ENCODE results near the gene PLCL2.

Gene PLCL2

DNA sequence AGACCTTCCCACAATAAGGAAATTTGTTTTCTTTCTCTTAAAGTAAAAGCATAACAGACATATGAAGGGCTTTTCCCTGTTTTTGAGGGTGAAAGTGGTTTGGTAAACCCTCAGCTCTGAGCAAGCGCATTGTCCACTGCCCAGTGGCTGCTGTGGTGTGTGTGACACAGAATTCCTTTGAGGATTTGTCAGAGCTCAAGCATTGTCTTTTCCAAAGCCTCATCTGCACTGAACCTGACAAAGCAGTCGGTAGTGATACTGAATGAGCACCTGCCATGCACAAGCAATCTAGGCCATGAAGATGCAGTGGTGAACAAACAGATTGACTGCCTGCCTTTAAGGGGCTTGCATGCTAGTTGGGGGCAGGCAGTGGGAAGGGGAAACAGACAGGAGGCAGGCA lies 128.3 kb downstream of the PLCL2 start:
- peaks cover 6% of the 10 kb centered on the region; the same call in 1 of the 2 replicates for H3K36me3 ChIP-seq (ENCODE audit: insufficient read depth, low read length)
- no peaks in the 10 kb centered on the region for H3K4me1 ChIP-seq (ENCODE audit: control insufficient read depth, insufficient read depth, low read length, unreplicated experiment)
- H2AFZ ChIP-seq (ENCODE audit: low read length, unreplicated experiment) = no peak overlapping the region
- no peaks in the 10 kb centered on the region for H3K27me3 ChIP-seq (ENCODE audit: insufficient read depth, low read length)
- H3K4me3 ChIP-seq (ENCODE audit: low read depth, low read length) = no peak overlapping the region
- H3K79me2 ChIP-seq (ENCODE audit: control insufficient read depth, insufficient read depth, low read length, unreplicated experiment) = no peaks in the 10 kb centered on the region
- H3K27ac ChIP-seq (ENCODE audit: low read depth, low read length) = no peak overlapping the region

DNA sequence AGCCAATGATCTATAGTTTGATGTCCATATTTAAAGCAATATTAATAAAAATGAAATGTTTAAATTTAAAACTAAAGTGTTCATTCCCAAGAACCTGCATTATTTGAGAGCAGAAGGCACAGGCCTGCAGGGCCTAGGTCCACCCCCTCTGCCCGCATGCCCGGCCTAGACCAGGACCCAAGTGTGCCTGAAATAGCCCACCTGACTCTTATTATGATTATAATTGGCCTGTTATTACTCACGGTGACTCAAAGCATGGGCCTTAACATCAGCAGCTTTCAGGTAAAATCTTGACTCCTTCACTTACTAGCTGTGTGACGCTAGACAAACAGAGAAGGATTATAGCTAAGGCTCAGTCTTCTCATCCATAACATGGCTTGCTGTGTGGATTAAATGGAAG lies 128.8 kb downstream of the PLCL2 start:
- H2AFZ ChIP-seq (ENCODE audit: low read length, unreplicated experiment) = no peak overlapping the region
- H3K4me3 ChIP-seq (ENCODE audit: low read depth, low read length) = no peak overlapping the region
- H3K27ac ChIP-seq (ENCODE audit: low read depth, low read length) = no peak overlapping the region
- H3K36me3 ChIP-seq (ENCODE audit: insufficient read depth, low read length) = peaks cover 6% of the 10 kb centered on the region; the same call in 1 of the 2 replicates
- no peaks in the 10 kb centered on the region for H3K4me1 ChIP-seq (ENCODE audit: control insufficient read depth, insufficient read depth, low read length, unreplicated experiment)
- H3K27me3 ChIP-seq (ENCODE audit: insufficient read depth, low read length) = no peaks in the 10 kb centered on the region
- H3K79me2 ChIP-seq (ENCODE audit: control insufficient read depth, insufficient read depth, low read length, unreplicated experiment) = no peaks in the 10 kb centered on the region

DNA sequence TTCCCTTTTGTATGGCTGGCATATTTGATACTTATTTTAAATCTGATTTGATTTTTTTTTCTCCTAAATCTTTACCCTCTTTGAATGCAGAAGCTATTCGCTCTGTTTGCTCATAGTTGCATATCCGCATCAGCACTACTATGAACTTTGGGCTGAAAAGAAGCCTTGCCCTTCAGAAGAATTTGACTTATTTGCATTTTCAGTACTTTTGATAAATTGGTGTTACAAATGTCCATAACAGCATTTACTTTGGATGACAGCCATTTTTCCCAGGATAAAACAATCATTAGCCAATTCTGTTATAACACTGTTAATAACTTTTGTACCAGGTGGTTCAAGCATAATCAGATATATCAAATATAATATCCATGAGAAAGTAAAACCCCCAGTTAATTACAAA lies 129.5 kb downstream of the PLCL2 start:
- no peaks in the 10 kb centered on the region for H3K4me1 ChIP-seq (ENCODE audit: control insufficient read depth, insufficient read depth, low read length, unreplicated experiment)
- H3K36me3 ChIP-seq (ENCODE audit: insufficient read depth, low read length) = peaks cover 6% of the 10 kb centered on the region; the same call in 1 of the 2 replicates
- no peak overlapping the region for H3K27ac ChIP-seq (ENCODE audit: low read depth, low read length)
- H3K79me2 ChIP-seq (ENCODE audit: control insufficient read depth, insufficient read depth, low read length, unreplicated experiment) = no peaks in the 10 kb centered on the region
- H3K27me3 ChIP-seq (ENCODE audit: insufficient read depth, low read length) = no peaks in the 10 kb centered on the region
- no peak overlapping the region for H2AFZ ChIP-seq (ENCODE audit: low read length, unreplicated experiment)
- no peak overlapping the region for H3K4me3 ChIP-seq (ENCODE audit: low read depth, low read length)

DNA sequence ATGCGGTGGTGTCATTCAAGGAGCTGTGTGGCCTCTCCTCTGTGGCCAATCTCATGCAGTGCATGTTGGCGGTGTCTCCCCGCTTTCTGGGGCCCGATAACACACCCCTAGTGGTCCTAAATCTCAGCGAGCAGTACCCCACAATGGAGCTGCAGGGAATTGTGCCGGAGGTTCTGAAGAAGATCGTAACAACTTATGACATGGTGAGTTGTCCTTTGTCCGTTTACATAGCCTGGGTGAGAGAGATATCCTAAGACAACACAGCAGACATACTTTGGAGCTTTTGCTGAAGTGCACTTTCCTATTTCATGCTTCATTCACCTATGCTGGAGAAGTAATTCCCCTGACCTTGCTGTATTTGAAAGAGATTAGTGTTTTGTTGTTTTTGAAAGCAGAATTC lies 130.0 kb downstream of the PLCL2 start:
- H3K4me1 ChIP-seq (ENCODE audit: control insufficient read depth, insufficient read depth, low read length, unreplicated experiment) = no peaks in the 10 kb centered on the region
- H3K79me2 ChIP-seq (ENCODE audit: control insufficient read depth, insufficient read depth, low read length, unreplicated experiment) = no peaks in the 10 kb centered on the region
- H3K27ac ChIP-seq (ENCODE audit: low read depth, low read length) = no peak overlapping the region
- peaks cover 6% of the 10 kb centered on the region; the same call in 1 of the 2 replicates for H3K36me3 ChIP-seq (ENCODE audit: insufficient read depth, low read length)
- H3K4me3 ChIP-seq (ENCODE audit: low read depth, low read length) = no peak overlapping the region
- H3K27me3 ChIP-seq (ENCODE audit: insufficient read depth, low read length) = no peaks in the 10 kb centered on the region
- H2AFZ ChIP-seq (ENCODE audit: low read length, unreplicated experiment) = no peak overlapping the region

DNA sequence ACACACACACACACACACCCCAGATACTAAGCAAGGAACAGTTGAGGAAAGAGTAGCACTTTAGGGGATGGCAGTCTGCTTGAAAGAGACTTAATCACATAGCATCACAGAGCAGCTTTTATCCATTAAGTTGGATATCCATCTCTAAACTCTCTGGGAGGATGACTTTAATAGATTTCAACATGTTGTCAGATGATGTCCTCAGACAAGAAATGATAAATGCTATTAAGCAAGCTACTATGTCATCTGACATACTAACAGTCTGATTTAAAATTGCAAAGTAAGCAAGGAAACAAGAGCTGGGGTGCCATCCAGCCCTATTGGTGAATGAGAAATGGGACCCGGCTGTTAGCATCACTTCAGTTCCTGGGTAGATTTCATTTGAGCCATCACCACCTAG lies 136.9 kb downstream of the PLCL2 start:
- Histone ChIP-seq H3K27ac (ENCODE audit: low read depth, low read length) (no peak overlapping the region), H3K27me3 (ENCODE audit: insufficient read depth, low read length) (no peaks in the 10 kb centered on the region), H3K36me3 (ENCODE audit: insufficient read depth, low read length) (no peaks in the 10 kb centered on the region)

DNA sequence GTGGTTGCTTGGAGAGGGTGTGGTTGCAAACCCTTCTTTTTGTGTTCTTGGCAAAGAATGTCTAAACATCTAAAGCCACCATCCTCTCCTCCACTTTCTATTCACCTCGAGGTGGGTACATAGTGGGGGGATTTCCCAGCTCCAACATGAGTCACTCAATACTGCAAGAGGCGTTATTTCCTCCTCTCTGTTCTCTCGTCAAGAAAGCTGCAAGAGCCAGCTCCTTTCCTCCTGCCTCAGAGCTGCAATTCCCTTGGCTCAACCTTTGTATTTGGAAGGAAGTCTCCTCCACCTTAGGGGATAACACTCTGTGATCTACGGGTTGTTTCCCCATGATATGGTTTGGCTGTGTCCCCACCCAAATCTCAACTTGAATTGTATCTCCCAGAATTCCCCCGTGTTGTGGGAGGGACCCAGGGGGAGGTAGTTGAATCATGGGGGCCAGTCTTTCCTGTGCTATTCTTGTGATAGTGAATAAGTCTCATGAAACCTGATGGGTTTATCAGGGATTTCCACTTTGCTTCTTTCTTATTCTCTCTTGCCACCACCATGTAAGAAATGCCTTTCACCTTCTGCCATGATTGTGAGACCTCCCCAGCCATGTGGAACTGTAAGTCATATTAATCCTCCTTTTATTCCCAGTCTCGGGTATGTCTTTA lies 138.4 kb downstream of the PLCL2 start:
- Histone ChIP-seq H3K79me2 (ENCODE audit: control insufficient read depth, insufficient read depth, low read length, unreplicated experiment) (no peaks in the 10 kb centered on the region), H3K27ac (ENCODE audit: low read depth, low read length) (no peak overlapping the region), H3K27me3 (ENCODE audit: insufficient read depth, low read length) (no peaks in the 10 kb centered on the region), H2AFZ (ENCODE audit: low read length, unreplicated experiment) (no peak overlapping the region), H3K4me3 (ENCODE audit: low read depth, low read length) (no peak overlapping the region), H3K36me3 (ENCODE audit: insufficient read depth, low read length) (no peaks in the 10 kb centered on the region), H3K4me1 (ENCODE audit: control insufficient read depth, insufficient read depth, low read length, unreplicated experiment) (peaks cover 6% of the 10 kb centered on the region)

More for the DNA sequence above, 136.9 kb downstream of the PLCL2 start:
- H3K4me3 ChIP-seq (ENCODE audit: low read depth, low read length) = no peak overlapping the region
- peaks cover 6% of the 10 kb centered on the region for H3K4me1 ChIP-seq (ENCODE audit: control insufficient read depth, insufficient read depth, low read length, unreplicated experiment)
- no peak overlapping the region for H2AFZ ChIP-seq (ENCODE audit: low read length, unreplicated experiment)
- H3K79me2 ChIP-seq (ENCODE audit: control insufficient read depth, insufficient read depth, low read length, unreplicated experiment) = no peaks in the 10 kb centered on the region

DNA sequence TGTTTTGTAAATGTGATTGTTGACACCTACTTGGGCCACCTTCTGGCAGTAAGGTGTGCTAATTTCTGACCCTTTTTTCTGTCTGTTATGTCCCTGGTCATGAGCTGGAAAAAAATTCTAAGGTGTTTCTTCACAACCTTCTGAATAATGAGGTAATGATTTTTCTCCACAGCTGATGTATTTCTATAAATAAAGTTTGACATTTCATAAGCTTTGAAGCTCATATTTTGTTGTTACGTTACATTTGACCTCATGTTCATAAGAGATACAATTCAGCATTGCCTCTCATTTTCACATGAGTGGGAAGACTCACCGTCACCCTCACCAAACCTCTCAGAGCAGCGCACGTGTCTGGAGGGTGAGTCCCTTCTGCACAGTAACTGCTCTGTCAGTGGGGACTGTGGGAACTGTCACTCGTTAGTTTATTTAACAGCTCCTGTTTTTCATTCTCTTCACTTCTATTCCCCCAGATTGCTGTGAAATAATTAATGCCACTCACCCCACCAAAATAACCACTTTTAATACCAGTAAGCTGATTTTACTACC lies 140.9 kb downstream of the PLCL2 start:
- Histone ChIP-seq H3K27me3 (ENCODE audit: insufficient read depth, low read length) (no peaks in the 10 kb centered on the region), H3K4me3 (ENCODE audit: low read depth, low read length) (no peak overlapping the region), H3K27ac (ENCODE audit: low read depth, low read length) (no peak overlapping the region), H3K79me2 (ENCODE audit: control insufficient read depth, insufficient read depth, low read length, unreplicated experiment) (no peaks in the 10 kb centered on the region), H3K36me3 (ENCODE audit: insufficient read depth, low read length) (no peaks in the 10 kb centered on the region), H2AFZ (ENCODE audit: low read length, unreplicated experiment) (no peak overlapping the region), H3K4me1 (ENCODE audit: control insufficient read depth, insufficient read depth, low read length, unreplicated experiment) (peaks cover 6% of the 10 kb centered on the region)

DNA sequence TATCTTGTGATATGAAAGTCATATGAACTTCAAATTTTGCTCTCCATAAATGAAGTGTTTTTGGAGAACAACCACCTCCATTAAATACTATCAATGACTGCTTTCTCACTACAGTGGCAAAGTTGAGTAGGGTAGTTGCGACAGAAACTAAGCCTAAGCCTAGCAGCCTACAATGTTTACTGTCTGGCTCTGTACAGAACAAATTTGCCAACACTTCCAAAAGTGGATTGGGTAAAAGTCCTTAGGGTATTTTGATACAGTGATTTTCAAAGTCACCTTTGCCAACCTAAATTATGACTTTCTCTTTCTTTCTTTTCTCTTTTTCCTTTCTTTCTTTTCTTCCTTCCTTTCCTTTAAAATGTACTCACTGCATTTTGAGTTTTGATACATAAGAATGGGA lies 142.6 kb downstream of the PLCL2 start:
- H2AFZ ChIP-seq (ENCODE audit: low read length, unreplicated experiment) = no peak overlapping the region
- H3K27ac ChIP-seq (ENCODE audit: low read depth, low read length) = no peak overlapping the region
- H3K36me3 ChIP-seq (ENCODE audit: insufficient read depth, low read length) = no peaks in the 10 kb centered on the region
- H3K79me2 ChIP-seq (ENCODE audit: control insufficient read depth, insufficient read depth, low read length, unreplicated experiment) = no peaks in the 10 kb centered on the region
- peaks cover 6% of the 10 kb centered on the region for H3K4me1 ChIP-seq (ENCODE audit: control insufficient read depth, insufficient read depth, low read length, unreplicated experiment)
- H3K4me3 ChIP-seq (ENCODE audit: low read depth, low read length) = no peak overlapping the region
- no peaks in the 10 kb centered on the region for H3K27me3 ChIP-seq (ENCODE audit: insufficient read depth, low read length)

DNA sequence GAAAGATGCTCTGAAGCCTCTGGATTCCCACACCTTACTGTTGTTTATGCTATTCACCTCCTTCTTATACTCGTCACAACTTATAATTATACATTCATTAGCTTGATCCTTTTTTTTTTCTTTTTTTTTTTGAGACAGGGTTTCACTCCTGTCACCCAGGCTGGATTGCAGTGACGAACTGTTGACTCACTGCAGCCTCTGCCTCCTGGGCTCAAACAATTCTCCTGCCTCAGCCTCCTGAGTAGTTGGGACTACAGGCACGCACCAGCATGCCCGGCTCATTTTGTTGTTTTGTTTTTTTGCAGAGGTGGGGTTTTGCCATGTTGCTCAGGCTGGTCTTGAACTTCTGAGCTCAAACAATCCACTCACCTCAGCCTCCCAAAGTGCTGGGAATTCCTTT lies 143.6 kb downstream of the PLCL2 start:
- Histone ChIP-seq H3K4me3 (ENCODE audit: low read depth, low read length) (no peak overlapping the region), H3K36me3 (ENCODE audit: insufficient read depth, low read length) (no peaks in the 10 kb centered on the region), H3K4me1 (ENCODE audit: control insufficient read depth, insufficient read depth, low read length, unreplicated experiment) (peaks cover 7% of the 10 kb centered on the region), H2AFZ (ENCODE audit: low read length, unreplicated experiment) (no peak overlapping the region), H3K27ac (ENCODE audit: low read depth, low read length) (no peak overlapping the region), H3K79me2 (ENCODE audit: control insufficient read depth, insufficient read depth, low read length, unreplicated experiment) (no peaks in the 10 kb centered on the region), H3K27me3 (ENCODE audit: insufficient read depth, low read length) (no peaks in the 10 kb centered on the region)

DNA sequence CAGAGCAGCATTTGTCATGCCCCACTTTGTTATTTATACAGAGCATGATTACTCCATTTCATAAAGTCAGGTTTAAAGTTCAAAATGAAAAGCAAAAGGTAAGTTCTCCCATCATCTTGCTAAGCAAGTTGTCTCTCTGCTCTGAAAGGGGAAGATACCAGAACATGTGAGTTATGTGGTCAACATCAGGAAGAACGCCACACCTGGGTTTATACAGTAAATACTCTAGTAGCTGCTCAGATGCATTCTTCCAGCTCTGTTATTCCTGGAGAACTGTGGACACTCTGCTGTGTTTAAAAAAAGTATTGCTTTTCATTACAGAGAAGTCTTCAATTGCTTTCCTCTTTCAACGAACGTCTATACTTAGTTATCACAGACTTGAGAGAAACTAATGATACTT lies 145.7 kb downstream of the PLCL2 start:
- Histone ChIP-seq H2AFZ (ENCODE audit: low read length, unreplicated experiment) (no peak overlapping the region), H3K4me1 (ENCODE audit: control insufficient read depth, insufficient read depth, low read length, unreplicated experiment) (peaks cover 7% of the 10 kb centered on the region), H3K36me3 (ENCODE audit: insufficient read depth, low read length) (no peaks in the 10 kb centered on the region), H3K4me3 (ENCODE audit: low read depth, low read length) (no peak overlapping the region), H3K79me2 (ENCODE audit: control insufficient read depth, insufficient read depth, low read length, unreplicated experiment) (no peaks in the 10 kb centered on the region), H3K27ac (ENCODE audit: low read depth, low read length) (no peak overlapping the region), H3K27me3 (ENCODE audit: insufficient read depth, low read length) (no peaks in the 10 kb centered on the region)

DNA sequence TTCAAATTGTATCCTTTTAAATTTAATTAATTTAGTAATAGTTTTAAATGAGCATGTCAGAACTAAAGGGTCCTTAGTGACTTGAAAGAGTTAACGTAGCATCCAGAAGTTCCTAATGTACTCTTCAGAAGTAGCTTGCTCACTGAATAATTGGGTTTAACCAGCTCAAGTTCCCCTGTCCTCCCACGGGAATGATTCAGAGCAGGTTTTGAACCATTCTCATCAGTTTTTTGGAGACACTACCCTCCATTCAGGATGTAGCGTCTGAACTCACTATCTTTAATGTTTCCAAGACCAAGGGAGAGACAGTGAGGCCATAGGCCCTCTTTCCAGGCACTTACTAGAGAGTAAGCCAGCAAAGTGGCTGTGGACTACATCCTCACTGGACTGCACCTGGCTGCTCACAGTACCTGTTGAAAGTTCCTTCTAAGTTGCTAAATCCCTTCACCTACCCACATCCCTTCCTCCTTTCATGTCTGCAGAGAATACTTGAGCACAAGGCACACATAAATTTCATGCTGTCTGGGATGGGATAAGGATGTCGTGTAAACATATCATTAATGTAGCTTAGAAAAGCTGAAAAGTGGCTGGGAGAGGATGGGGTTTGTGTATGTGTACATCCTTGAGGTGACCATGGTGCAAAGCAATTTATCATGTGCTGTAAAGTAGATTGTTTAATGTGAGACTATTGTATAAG lies 146.3 kb downstream of the PLCL2 start:
- H3K27me3 ChIP-seq (ENCODE audit: insufficient read depth, low read length) = no peaks in the 10 kb centered on the region
- H3K4me1 ChIP-seq (ENCODE audit: control insufficient read depth, insufficient read depth, low read length, unreplicated experiment) = peaks cover 7% of the 10 kb centered on the region
- H3K36me3 ChIP-seq (ENCODE audit: insufficient read depth, low read length) = no peaks in the 10 kb centered on the region
- no peaks in the 10 kb centered on the region for H3K79me2 ChIP-seq (ENCODE audit: control insufficient read depth, insufficient read depth, low read length, unreplicated experiment)
- no peak overlapping the region for H3K4me3 ChIP-seq (ENCODE audit: low read depth, low read length)
- no peak overlapping the region for H3K27ac ChIP-seq (ENCODE audit: low read depth, low read length)
- no peak overlapping the region for H2AFZ ChIP-seq (ENCODE audit: low read length, unreplicated experiment)
